ENCODE measurements around the gene EVL.

The EVL gene

GRCh38 chr14:100088226-100088625, 23.0 kb downstream of the EVL start:
- DNase-seq, result no peak

- DNase-seq, result no peak
Measured at GRCh38 chr14:100091386-100091785, 26.2 kb downstream of the EVL start.

GRCh38 chr14:100092832-100093231, 27.6 kb downstream of the EVL start:
- DNase-seq, result no peak

- no peak for DNase-seq
Measured at GRCh38 chr14:100093319-100093718, 28.1 kb downstream of the EVL start.

- no peak for DNase-seq
Measured at GRCh38 chr14:100096656-100097055, 31.4 kb downstream of the EVL start.

GRCh38 chr14:100098171-100098570, 32.9 kb downstream of the EVL start:
- DNase-seq, result no peak

- no peak for DNase-seq
Measured at GRCh38 chr14:100100032-100100703, 34.9 kb downstream of the EVL start.

- no peak for DNase-seq
Measured at GRCh38 chr14:100102156-100102785, 37.0 kb downstream of the EVL start.

- no peak for DNase-seq
Measured at GRCh38 chr14:100103250-100104005, 38.2 kb downstream of the EVL start.

GRCh38 chr14:100104006-100104352, 38.8 kb downstream of the EVL start:
- no peak for DNase-seq

- DNase-seq, result no peak
Measured at GRCh38 chr14:100104523-100105300, 39.5 kb downstream of the EVL start.

GRCh38 chr14:100105357-100106169, 40.3 kb downstream of the EVL start:
- DNase-seq, result no peak

GRCh38 chr14:100106250-100107112, 41.3 kb downstream of the EVL start:
- DNase-seq, result no peak

- no peak for DNase-seq
Measured at GRCh38 chr14:100107236-100107635, 42.0 kb downstream of the EVL start.

GRCh38 chr14:100108042-100108825, 43.0 kb downstream of the EVL start:
- DNase-seq, result peak; percentile 82

GRCh38 chr14:100108840-100109593, 43.8 kb downstream of the EVL start:
- DNase-seq, result no peak

- no peak for DNase-seq
Measured at GRCh38 chr14:100109594-100109955, 44.4 kb downstream of the EVL start.

- DNase-seq, result no peak
Measured at GRCh38 chr14:100110816-100111215, 45.6 kb downstream of the EVL start.

- no peak for DNase-seq
Measured at GRCh38 chr14:100111931-100112704, 46.9 kb downstream of the EVL start.
